Hepatocyte (in vitro differentiated cells): ENCODE data around the gene SAMD3. TPM values are rescaled to one million over a fixed set of nuclear protein-coding genes. Genes with fewer than 3 reads are reported as not detected.
"Not testable (repeated sequence)": the region's sequence is repeated elsewhere in the genome, so short reads cannot be mapped to it uniquely, and the experiment has no call there.

Experiments
- DNase-seq: peaks from one replicate; pipeline ENCODE4 v3.0.0-alpha.2; 2016; ENCODE audit warnings: low spot score
- H2AFZ ChIP-seq: fragments of 200-600 bp; sonication (generic); 2 replicates; pipeline ENCODE4 v1.6.0; 2016; ENCODE audit warnings: antibody characterized with exemption, mild to moderate bottlenecking
- H3K27ac ChIP-seq: fragments of 200-600 bp; sonication (generic); 2 replicates; pipeline ENCODE4 v1.5.1; 2016; ENCODE audit warnings: mild to moderate bottlenecking
- H3K27me3 ChIP-seq: fragments of 200-600 bp; sonication (generic); 2 replicates; pipeline ENCODE4 v1.6.1; 2016
- H3K36me3 ChIP-seq: fragments of 200-600 bp; sonication (generic); replicated peaks from 2 replicates; pipeline ENCODE4 v1.5.1; 2016; ENCODE audit warnings: low read depth; ENCODE audit not compliant: insufficient read depth
- H3K4me1 ChIP-seq: fragments of 200-600 bp; sonication (generic); 2 replicates; pipeline ENCODE4 v1.5.1; 2016; ENCODE audit warnings: mild to moderate bottlenecking, moderate library complexity; ENCODE audit not compliant: insufficient read depth
- H3K4me2 ChIP-seq: fragments of 200-600 bp; sonication (generic); 2 replicates; pipeline ENCODE4 v1.6.0; 2016
- H3K4me3 ChIP-seq: fragments of 200-600 bp; sonication (generic); 2 replicates; pipeline ENCODE4 v1.5.1; 2016; ENCODE audit warnings: mild to moderate bottlenecking
- H3K79me2 ChIP-seq: fragments of 200-600 bp; sonication (generic); 2 replicates; pipeline ENCODE4 v1.6.0; 2017; ENCODE audit warnings: mild to moderate bottlenecking
- H3K9me2 ChIP-seq: fragments of 200-600 bp; sonication (generic); replicated peaks from 2 replicates; pipeline ENCODE4 v1.6.0; 2017; ENCODE audit warnings: mild to moderate bottlenecking; ENCODE audit not compliant: insufficient read depth
- H3K9me3 ChIP-seq: fragments of 200-600 bp; sonication (generic); 2 replicates; pipeline ENCODE4 v1.5.1; 2016; ENCODE audit warnings: low read depth, mild to moderate bottlenecking
- H4K20me1 ChIP-seq: fragments of 200-600 bp; sonication (generic); 2 replicates; pipeline ENCODE4 v1.6.0; 2016; ENCODE audit warnings: mild to moderate bottlenecking; ENCODE audit not compliant: insufficient read depth, poor library complexity, severe bottlenecking
- CTCF ChIP-seq: fragments of 200-600 bp; sonication (generic); IDR thresholded peaks from 2 replicates; pipeline ENCODE4 v1.5.1; 2016; ENCODE audit warnings: antibody characterized with exemption, mild to moderate bottlenecking; ENCODE audit not compliant: poor library complexity
- EZH2 ChIP-seq: fragments of 200-600 bp; sonication (generic); IDR thresholded peaks from 2 replicates; pipeline ENCODE4 v1.6.1; 2016; ENCODE audit warnings: antibody characterized with exemption, mild to moderate bottlenecking, borderline replicate concordance
- EZH2phosphoT487 ChIP-seq: fragments of 200-600 bp; sonication (generic); IDR thresholded peaks from one replicate; pipeline ENCODE4 v1.6.1; 2018; ENCODE audit warnings: antibody characterized with exemption, mild to moderate bottlenecking, low read depth, moderate library complexity; ENCODE audit not compliant: unreplicated experiment, severe bottlenecking
- WGBS: methylation state at CpG from one replicate; pipeline ENCODE4 v1.1.6; 2016; ENCODE audit warnings: low lambda C conversion rate; ENCODE audit errors: missing lambda C conversion rate; 5-methylcytosine and 5-hydroxymethylcytosine counted together
- polyA plus RNA-seq: library from polyadenylated mRNA; unstranded; fragments of >200 nt; fragmentation: Nextera tagmentation; extraction: Ambion mirVana; gene quantifications from 2 replicates; pipeline ENCODE4 v1.2.1, GENCODE V29; 2016
- total RNA-seq: library from RNA; depleted of rRNA; stranded (reverse); fragments of >200 nt; gene quantifications from 2 replicates; pipeline ENCODE4 v1.2.3, GENCODE V29; 2014

SAMD3 gene, protein sequence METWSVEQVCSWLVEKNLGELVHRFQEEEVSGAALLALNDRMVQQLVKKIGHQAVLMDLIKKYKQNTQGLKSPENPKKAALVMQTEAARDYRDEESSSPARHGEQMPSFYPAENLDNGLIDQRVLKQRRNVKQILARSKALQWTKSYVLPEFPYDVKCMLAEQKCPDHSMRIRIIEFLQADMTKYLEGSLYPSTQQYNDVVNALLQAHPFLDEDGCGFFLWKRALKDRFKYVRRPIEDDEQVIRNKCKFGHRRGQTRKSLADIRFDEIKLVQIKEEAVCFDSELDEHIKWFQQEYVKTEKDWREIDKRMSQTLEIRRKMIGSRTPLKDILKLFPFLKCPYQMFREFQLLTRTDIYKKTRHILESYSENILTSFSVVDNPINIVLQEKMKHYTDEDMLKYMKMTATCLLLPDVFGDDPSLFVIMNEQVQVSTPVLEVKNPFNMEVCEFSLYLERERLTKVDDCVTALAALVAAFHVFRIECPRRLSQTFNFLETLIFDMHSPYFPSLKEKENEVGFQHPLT
- total RNA-seq (0.28 and 2.2 TPM in 2 replicates), polyA plus RNA-seq (0.13 and 0.81 TPM in 2 replicates)

GRCh38 chr6:130222775-130223174, at the start of gene SAMD3:
Gene SAMD3 (minus strand): TSS chr6:130222951. CDS start chr6:130215273, 7,678 bp downstream.
- no peak within 1 kb of the TSS for H3K4me2 ChIP-seq
- no peak within 1 kb of the TSS for H3K27ac ChIP-seq
- H3K9me3 ChIP-seq = no peaks in the 10 kb centered on the region
- TF ChIP-seq EZH2phosphoT487 (no peak), EZH2 (no peak), CTCF (no peak)
- H3K4me1 ChIP-seq = no peaks in the 10 kb centered on the region
- H3K27me3 ChIP-seq = no peaks in the 10 kb centered on the region
- no peaks in the 10 kb centered on the region for H3K9me2 ChIP-seq
- no peaks in the 10 kb centered on the region for H3K36me3 ChIP-seq
- no peak within 1 kb of the TSS for H3K4me3 ChIP-seq
- 78% methylated on average over 2 of the region's 2 CpGs for WGBS
- no peaks in the 10 kb centered on the region for H4K20me1 ChIP-seq
- DNase-seq = no peak
- H2AFZ ChIP-seq = no peak within 1 kb of the TSS
- no peaks in the 10 kb centered on the region for H3K79me2 ChIP-seq

GRCh38 chr6:130269969-130270635, 47.4 kb upstream of the SAMD3 start:
- no peak overlapping the region for H3K27ac ChIP-seq
- H3K4me3 ChIP-seq = no peak overlapping the region
- no peaks in the 10 kb centered on the region for H3K27me3 ChIP-seq
- TF ChIP-seq EZH2phosphoT487 (no peak), EZH2 (no peak), CTCF (no peak)
- 99% methylated on average over 3 of the region's 3 CpGs for WGBS
- no peaks in the 10 kb centered on the region for H3K36me3 ChIP-seq
- H3K79me2 ChIP-seq = no peaks in the 10 kb centered on the region
- no peaks in the 10 kb centered on the region for H3K9me2 ChIP-seq
- no peaks in the 10 kb centered on the region for H4K20me1 ChIP-seq
- no peak for DNase-seq
- no peak overlapping the region for H3K4me2 ChIP-seq
- H3K4me1 ChIP-seq = no peaks in the 10 kb centered on the region
- H3K9me3 ChIP-seq = no peaks in the 10 kb centered on the region
- no peak overlapping the region for H2AFZ ChIP-seq

DNA sequence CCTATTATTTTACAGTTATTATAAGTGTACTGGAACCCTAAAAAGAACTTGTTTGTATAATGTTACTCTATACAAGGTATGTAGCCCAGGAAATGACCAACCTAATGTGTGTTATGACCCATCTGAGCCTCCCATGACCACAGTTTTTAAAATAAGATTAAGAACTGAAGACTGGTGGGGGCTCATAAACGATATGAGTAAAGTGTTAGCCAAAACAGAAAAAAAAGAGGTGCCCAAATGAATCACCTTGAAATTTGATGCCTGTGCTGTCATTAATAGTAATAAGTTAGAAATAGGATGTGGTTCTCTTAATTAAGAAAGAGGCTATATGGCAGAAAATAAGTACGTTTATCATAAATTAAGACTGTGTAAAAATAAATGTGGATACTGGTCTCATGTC, 42.8 kb upstream of the SAMD3 start:
- H3K27me3 ChIP-seq, H3K4me2 ChIP-seq, H3K36me3 ChIP-seq, H3K4me1 ChIP-seq, H3K79me2 ChIP-seq, H3K9me3 ChIP-seq, H4K20me1 ChIP-seq, H3K27ac ChIP-seq, DNase-seq, H2AFZ ChIP-seq, H3K9me2 ChIP-seq, H3K4me3 ChIP-seq: not testable (repeated sequence)
- 90% methylated on average over 2 of the region's 2 CpGs for WGBS

DNA sequence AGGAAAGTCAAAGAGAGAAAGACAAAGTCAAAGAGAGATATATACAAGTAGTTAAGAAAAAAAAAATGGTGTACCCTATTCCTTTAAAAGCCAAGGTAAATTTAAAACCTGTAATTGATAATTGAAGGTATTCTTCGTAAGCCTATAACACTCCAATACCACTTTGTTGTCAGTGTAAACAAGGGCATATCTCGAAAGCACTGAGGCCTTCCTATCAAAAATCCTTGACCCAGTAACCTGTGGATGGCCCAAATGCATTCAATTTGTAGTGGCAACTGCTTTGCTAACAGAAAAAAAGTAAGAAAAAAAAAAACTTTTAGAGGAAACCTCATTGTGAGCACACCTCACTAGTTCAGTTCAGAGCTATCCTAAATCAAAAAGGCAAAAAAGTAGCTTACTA, 39.3 kb upstream of the SAMD3 start:
- no peaks in the 10 kb centered on the region for H4K20me1 ChIP-seq
- no peaks in the 10 kb centered on the region for H3K36me3 ChIP-seq
- no peak overlapping the region for H3K4me3 ChIP-seq
- H3K27ac ChIP-seq = no peak overlapping the region
- TF ChIP-seq EZH2phosphoT487 (no peak), EZH2 (no peak), CTCF (no peak)
- no peaks in the 10 kb centered on the region for H3K9me3 ChIP-seq
- H3K4me1 ChIP-seq = no peaks in the 10 kb centered on the region
- no peaks in the 10 kb centered on the region for H3K27me3 ChIP-seq
- no peak for DNase-seq
- H2AFZ ChIP-seq = no peak overlapping the region
- H3K4me2 ChIP-seq = no peak overlapping the region
- WGBS = 70% methylated on average over 2 of the region's 2 CpGs
- H3K9me2 ChIP-seq = no peaks in the 10 kb centered on the region
- H3K79me2 ChIP-seq = no peaks in the 10 kb centered on the region

DNA sequence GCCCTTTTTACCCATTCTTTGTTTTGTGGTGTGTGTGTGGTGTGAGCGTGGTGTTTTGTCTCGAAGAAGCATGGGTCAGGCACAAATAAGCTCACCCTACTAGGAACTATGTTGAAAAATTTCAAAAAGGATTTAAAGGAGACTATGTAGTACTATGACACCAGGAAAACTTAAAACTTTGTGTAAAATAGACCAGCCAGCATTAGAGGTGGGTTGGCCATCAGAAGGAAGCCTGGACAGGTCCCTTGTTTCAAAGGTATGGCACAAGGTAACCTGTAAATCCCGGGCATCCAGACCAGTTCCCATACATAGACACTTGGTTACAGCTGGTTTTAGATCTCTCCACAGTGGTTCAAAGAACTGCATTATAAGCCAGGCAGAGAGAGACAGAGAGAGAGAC, 38.8 kb upstream of the SAMD3 start:
- not testable (repeated sequence) for H3K9me2 ChIP-seq, DNase-seq, H3K4me3 ChIP-seq, H4K20me1 ChIP-seq, H2AFZ ChIP-seq, H3K4me2 ChIP-seq, H3K27ac ChIP-seq, H3K27me3 ChIP-seq, H3K79me2 ChIP-seq, H3K4me1 ChIP-seq, H3K36me3 ChIP-seq, H3K9me3 ChIP-seq
- WGBS = 99% methylated on average over 3 of the region's 3 CpGs
